MCF 10A (cell line): ENCODE results near the gene HTRA2. TPM values are rescaled to one million over a fixed set of nuclear protein-coding genes. Genes with fewer than 3 reads are reported as not detected.

Source experiments
- BruUV-seq: library from RNA; stranded (reverse); fragments of 400-500 nt; replicated peaks from 2 replicates; lab custom pipeline; 2021; lab: Mats Ljungman, UMichigan
- CTCF ChIA-PET: fragments of 300-600 bp; sonication (Branson Sonifier 250); formaldehyde crosslinking; extraction: SDS; loops from one replicate; lab custom pipeline; 2021; ENCODE audit warnings: antibody characterized with exemption, inconsistent platforms; lab: Yijun Ruan, JAX
- POLR2A ChIA-PET: fragments of 300-600, 350-650 bp; sonication (Branson Sonifier 250); formaldehyde crosslinking; extraction: SDS; loops from one replicate; lab custom pipeline; 2020; ENCODE audit warnings: antibody characterized with exemption, inconsistent platforms; lab: Yijun Ruan, JAX
- DNase-seq: peaks from one replicate; pipeline ENCODE4 v3.0.0-alpha.2; 2018; ENCODE audit not compliant: unreplicated experiment
- H3K27ac Mint-ChIP-seq: one replicate; pipeline ENCODE4 v1.8.0; 2022; ENCODE audit warnings: mild to moderate bottlenecking, low read depth, mixed read lengths; ENCODE audit not compliant: unreplicated experiment
- H3K27me3 Mint-ChIP-seq: one replicate; pipeline ENCODE4 v1.8.0; 2022; ENCODE audit warnings: mixed read lengths; ENCODE audit not compliant: insufficient read depth, unreplicated experiment
- H3K36me3 Mint-ChIP-seq: one replicate; pipeline ENCODE4 v1.8.0; 2022; ENCODE audit warnings: mild to moderate bottlenecking, moderate library complexity, mixed read lengths; ENCODE audit not compliant: insufficient read depth, unreplicated experiment
- H3K4me1 Mint-ChIP-seq: one replicate; pipeline ENCODE4 v1.8.0; 2022; ENCODE audit warnings: mixed read lengths; ENCODE audit not compliant: insufficient read depth, unreplicated experiment
- H3K4me3 Mint-ChIP-seq: one replicate; pipeline ENCODE4 v1.8.0; 2022; ENCODE audit warnings: mild to moderate bottlenecking, moderate library complexity, mixed read lengths; ENCODE audit not compliant: unreplicated experiment
- H3K9me3 Mint-ChIP-seq: one replicate; pipeline ENCODE4 v1.8.0; 2022; ENCODE audit warnings: mixed read lengths; ENCODE audit not compliant: unreplicated experiment
- CTCF ChIP-seq: fragments of 200-600 bp; IDR thresholded peaks from one replicate; pipeline ENCODE4 v1.8.0; 2022; ENCODE audit warnings: antibody characterized with exemption, mild to moderate bottlenecking; ENCODE audit not compliant: unreplicated experiment
- intact Hi-C: fragments of 100-400 bp; cut with micrococcal nuclease; formaldehyde crosslinking; loops from 2 replicates; pipeline ENCODE4 v1.14.1; 2022
- total RNA-seq: library from RNA; stranded (reverse); gene quantifications from 2 replicates; pipeline ENCODE4 v1.2.3, GENCODE V29; 2022

Gene HTRA2
- total RNA-seq, 1 experiment from 2014 or later: 27.6 TPM

- no peak for TF ChIP-seq CTCF
- intact Hi-C loops: no loop called here
- DNase-seq: no peak
- H3K4me1 Mint-ChIP-seq: peaks cover 5% of the 10 kb centered on the region
- peaks cover 7% of the 10 kb centered on the region for H3K27me3 Mint-ChIP-seq
- ChIA-PET CTCF (interaction anchor here (0.6 to 1.8 kb wide), 3 partner anchors 10 to 95 kb away, joined by 3 to 9 read pairs (median 6); partner anchors contain the start of genes CCDC142 and TTC31), POLR2A (interaction anchor here (1.0 to 1.5 kb wide), 2 partner anchors 10 to 14 kb away, joined by 3 to 6 read pairs; partner anchors contain the start of genes CCDC142, PCGF1 and TTC31)
- no TSS peak for BruUV-seq
- peaks cover 11% of the 10 kb centered on the region for H3K36me3 Mint-ChIP-seq
- H3K4me3 Mint-ChIP-seq: no peak overlapping the region
- H3K9me3 Mint-ChIP-seq: no peaks in the 10 kb centered on the region
- no peak overlapping the region for H3K27ac Mint-ChIP-seq
These were observed 36.2 kb upstream of the HTRA2 start for GRCh38 chr2:74493546-74493945.

GRCh38 chr2:74495440-74495839, 34.3 kb upstream of the HTRA2 start:
- BruUV-seq: no TSS peak
- H3K4me3 Mint-ChIP-seq: no peak overlapping the region
- intact Hi-C loops: no loop called here
- H3K36me3 Mint-ChIP-seq: peaks cover 13% of the 10 kb centered on the region
- ChIA-PET POLR2A (interaction anchor here (1.4 kb wide), 1 partner anchor 11 kb away, joined by 3 read pairs; the partner anchor contains the start of gene PCGF1), CTCF (no interaction called here)
- no peak overlapping the region for H3K27ac Mint-ChIP-seq
- H3K9me3 Mint-ChIP-seq: no peaks in the 10 kb centered on the region
- no peak for TF ChIP-seq CTCF
- H3K4me1 Mint-ChIP-seq: peaks cover 11% of the 10 kb centered on the region
- DNase-seq: no peak
- peaks cover 16% of the 10 kb centered on the region for H3K27me3 Mint-ChIP-seq

- H3K27me3 Mint-ChIP-seq: peaks cover 16% of the 10 kb centered on the region
- BruUV-seq: no TSS peak
- TF ChIP-seq CTCF: no peak
- ChIA-PET CTCF (interaction anchor here (0.8 to 1.5 kb wide), 3 partner anchors 11 to 91 kb away, joined by 3 to 5 read pairs (median 3); partner anchors contain the start of genes CCDC142 and TTC31), POLR2A (interaction anchor here (0.9 to 1.9 kb wide), 3 partner anchors 10 to 90 kb away, joined by 3 to 9 read pairs (median 4); partner anchors contain the start of genes CCDC142, PCGF1 and TTC31)
- no peaks in the 10 kb centered on the region for H3K9me3 Mint-ChIP-seq
- no peak for DNase-seq
- peak overlapping the region; percentile 51 for H3K4me3 Mint-ChIP-seq
- intact Hi-C loops: no loop called here
- H3K27ac Mint-ChIP-seq: no peak overlapping the region
- H3K4me1 Mint-ChIP-seq: peaks cover 11% of the 10 kb centered on the region
- peaks cover 13% of the 10 kb centered on the region for H3K36me3 Mint-ChIP-seq
These were observed 32.5 kb upstream of the HTRA2 start for GRCh38 chr2:74496997-74497776.
